Stimulated activated CD4-positive, alpha-beta T cell treated with anti-CD3 and anti-CD28 coated beads, Interleukin-4, amount 100 ng/mL, for 4 hours (primary cell): ENCODE data around the gene HDAC4.
"Not testable (repeated sequence)": the region's sequence is repeated elsewhere in the genome, so short reads cannot be mapped to it uniquely, and the experiment has no call there.

ENCODE experiments used
- DNase-seq, 2 experiments: peaks; one replicate each; pipeline ENCODE4 v3.0.0-alpha.2; 2020

HDAC4 gene

GRCh38 chr2:239049421-239050251 is 351.2 kb downstream of the HDAC4 start:
- no peak for DNase-seq

GRCh38 chr2:239048736-239049135 is 352.1 kb downstream of the HDAC4 start:
- no peak for DNase-seq

- no peak for DNase-seq
Measured at GRCh38 chr2:239047861-239048260, 353.0 kb downstream of the HDAC4 start.

GRCh38 chr2:239047420-239047819 is 353.4 kb downstream of the HDAC4 start:
- DNase-seq, result no peak

- DNase-seq, result no peak
Measured at GRCh38 chr2:239046822-239047221, 354.0 kb downstream of the HDAC4 start.

- DNase-seq, result no peak
Measured at GRCh38 chr2:239044336-239044735, 356.5 kb downstream of the HDAC4 start.

GRCh38 chr2:239043326-239043725 is 357.5 kb downstream of the HDAC4 start:
- DNase-seq, result no peak

- no peak for DNase-seq
Measured at GRCh38 chr2:239042551-239043320, 358.1 kb downstream of the HDAC4 start.

- DNase-seq, result no peak
Measured at GRCh38 chr2:239042046-239042445, 358.8 kb downstream of the HDAC4 start.

GRCh38 chr2:239041062-239041461 is 359.8 kb downstream of the HDAC4 start:
- no peak for DNase-seq

GRCh38 chr2:239040152-239040761 is 360.6 kb downstream of the HDAC4 start:
- DNase-seq, result no peak

GRCh38 chr2:239039479-239039861 is 361.4 kb downstream of the HDAC4 start:
- no peak for DNase-seq

GRCh38 chr2:239038773-239039478 is 361.9 kb downstream of the HDAC4 start:
- no peak for DNase-seq

GRCh38 chr2:239038284-239038683 is 362.5 kb downstream of the HDAC4 start:
- DNase-seq, result not testable (repeated sequence)

- no peak for DNase-seq
Measured at GRCh38 chr2:239037559-239037910, 363.3 kb downstream of the HDAC4 start.

GRCh38 chr2:239036819-239037558 is 363.8 kb downstream of the HDAC4 start:
- no peak for DNase-seq

GRCh38 chr2:239035997-239036731 is 364.7 kb downstream of the HDAC4 start:
- DNase-seq, result no peak

- peak; percentile 37 to 66 for DNase-seq
Measured at GRCh38 chr2:239035361-239035814, 365.4 kb downstream of the HDAC4 start.

- DNase-seq, result no peak
Measured at GRCh38 chr2:239034561-239035341, 366.1 kb downstream of the HDAC4 start.

GRCh38 chr2:239033801-239034560 is 366.8 kb downstream of the HDAC4 start:
- no peak for DNase-seq
